Epithelial cell of esophagus (primary cell): ENCODE data around the gene S1PR1.

Source experiments
- DNase-seq: peaks from one replicate; pipeline ENCODE4 v3.0.0; 2010; ENCODE audit warnings: low read depth
- H3K4me3 ChIP-seq: 2 replicates; pipeline ENCODE4 v1.5.1; 2011; ENCODE audit warnings: mild to moderate bottlenecking, low read length, control low read depth
- TF ChIP-seq, protein P1 (sequence below): IDR thresholded peaks from 2 replicates; pipeline ENCODE4 v1.5.1; 2011; ENCODE audit warnings: low read depth, mild to moderate bottlenecking, low read length, control low read depth, inconsistent platforms; ENCODE audit not compliant: insufficient read depth; ENCODE audit errors: missing control alignments

S1PR1 gene

DNA sequence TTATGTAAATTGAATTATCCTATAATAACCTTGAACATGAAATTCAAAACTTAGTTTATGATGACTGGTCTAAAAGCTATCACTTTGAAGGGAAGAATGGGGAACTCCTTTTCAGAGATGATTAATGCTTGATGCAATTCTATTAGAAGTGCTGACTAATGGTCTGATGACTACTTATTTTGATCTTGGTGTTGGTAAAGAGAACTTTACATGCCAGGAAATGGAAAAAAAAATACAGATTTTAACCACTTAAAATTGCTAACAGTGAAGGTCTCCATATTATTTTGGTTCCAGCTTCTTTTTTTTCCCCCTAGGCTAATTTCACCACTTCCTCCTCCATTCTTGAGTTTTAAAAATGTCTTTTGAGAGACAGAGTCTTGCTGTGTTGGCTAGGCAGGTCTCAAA is 22.9 kb downstream of the S1PR1 start:
- TF ChIP-seq, protein P1, sequence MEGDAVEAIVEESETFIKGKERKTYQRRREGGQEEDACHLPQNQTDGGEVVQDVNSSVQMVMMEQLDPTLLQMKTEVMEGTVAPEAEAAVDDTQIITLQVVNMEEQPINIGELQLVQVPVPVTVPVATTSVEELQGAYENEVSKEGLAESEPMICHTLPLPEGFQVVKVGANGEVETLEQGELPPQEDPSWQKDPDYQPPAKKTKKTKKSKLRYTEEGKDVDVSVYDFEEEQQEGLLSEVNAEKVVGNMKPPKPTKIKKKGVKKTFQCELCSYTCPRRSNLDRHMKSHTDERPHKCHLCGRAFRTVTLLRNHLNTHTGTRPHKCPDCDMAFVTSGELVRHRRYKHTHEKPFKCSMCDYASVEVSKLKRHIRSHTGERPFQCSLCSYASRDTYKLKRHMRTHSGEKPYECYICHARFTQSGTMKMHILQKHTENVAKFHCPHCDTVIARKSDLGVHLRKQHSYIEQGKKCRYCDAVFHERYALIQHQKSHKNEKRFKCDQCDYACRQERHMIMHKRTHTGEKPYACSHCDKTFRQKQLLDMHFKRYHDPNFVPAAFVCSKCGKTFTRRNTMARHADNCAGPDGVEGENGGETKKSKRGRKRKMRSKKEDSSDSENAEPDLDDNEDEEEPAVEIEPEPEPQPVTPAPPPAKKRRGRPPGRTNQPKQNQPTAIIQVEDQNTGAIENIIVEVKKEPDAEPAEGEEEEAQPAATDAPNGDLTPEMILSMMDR = no peak
- DNase-seq = peak; percentile 86
- no peak overlapping the region for H3K4me3 ChIP-seq

DNA sequence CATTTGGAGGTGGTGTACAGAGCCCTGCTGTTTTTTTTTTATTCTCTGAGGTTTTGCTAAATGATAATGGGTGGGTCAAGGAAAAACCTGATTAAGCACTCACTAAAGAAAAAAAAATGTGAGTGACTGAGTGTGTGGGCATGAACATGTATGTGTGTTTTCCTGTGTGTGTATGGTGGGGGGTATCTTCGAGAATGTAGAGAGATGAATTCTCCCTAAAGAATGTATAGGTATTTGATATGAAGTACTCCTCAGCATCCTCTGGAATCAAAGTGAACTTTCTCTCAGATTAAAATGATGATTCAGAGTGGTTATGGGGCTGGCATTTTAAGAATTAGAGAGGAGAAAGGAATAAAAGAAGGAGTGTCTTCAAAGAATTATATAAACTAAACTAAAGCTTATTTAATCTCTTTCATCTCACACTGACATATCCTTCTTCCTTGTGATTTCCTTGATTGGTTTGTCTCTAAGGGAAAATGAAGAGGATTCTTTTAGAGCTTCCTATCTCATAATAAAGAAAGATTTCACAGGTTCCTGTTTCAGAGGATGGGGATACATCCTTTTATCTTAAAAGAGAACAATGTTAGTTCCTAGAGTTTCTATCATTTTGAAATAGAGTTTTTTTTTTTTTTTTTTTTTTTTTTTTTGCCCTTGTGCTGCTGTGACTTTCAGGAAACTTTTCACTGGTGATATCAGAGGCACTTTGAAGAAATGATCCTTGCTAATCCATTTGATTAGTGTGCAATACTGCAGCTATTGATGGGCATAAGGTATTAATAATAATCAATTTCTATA is 23.9 kb downstream of the S1PR1 start:
- TF ChIP-seq, protein P1 = no peak
- no peak overlapping the region for H3K4me3 ChIP-seq
- peak; percentile 32 for DNase-seq

DNA sequence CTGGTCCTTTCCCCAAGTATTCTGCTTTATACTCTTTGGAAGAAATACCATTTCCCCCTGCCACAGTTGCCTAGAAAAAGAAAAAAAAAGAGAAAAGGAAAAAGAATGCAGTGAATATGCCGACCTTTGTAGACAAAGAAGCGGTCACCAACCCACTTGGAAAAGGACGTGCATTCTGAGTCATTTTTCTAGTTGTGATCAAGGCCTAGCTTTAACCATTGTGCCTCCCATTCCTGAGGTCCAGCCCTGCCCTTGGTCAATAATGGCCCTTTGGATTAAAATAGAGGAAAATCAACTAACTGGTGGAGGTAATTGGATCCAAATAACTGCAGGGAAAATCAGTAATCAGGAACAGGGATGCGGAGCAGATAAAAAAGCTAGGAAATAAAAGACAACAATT is 24.8 kb downstream of the S1PR1 start:
- no peak overlapping the region for H3K4me3 ChIP-seq
- DNase-seq = no peak
- TF ChIP-seq, protein P1 = no peak

DNA sequence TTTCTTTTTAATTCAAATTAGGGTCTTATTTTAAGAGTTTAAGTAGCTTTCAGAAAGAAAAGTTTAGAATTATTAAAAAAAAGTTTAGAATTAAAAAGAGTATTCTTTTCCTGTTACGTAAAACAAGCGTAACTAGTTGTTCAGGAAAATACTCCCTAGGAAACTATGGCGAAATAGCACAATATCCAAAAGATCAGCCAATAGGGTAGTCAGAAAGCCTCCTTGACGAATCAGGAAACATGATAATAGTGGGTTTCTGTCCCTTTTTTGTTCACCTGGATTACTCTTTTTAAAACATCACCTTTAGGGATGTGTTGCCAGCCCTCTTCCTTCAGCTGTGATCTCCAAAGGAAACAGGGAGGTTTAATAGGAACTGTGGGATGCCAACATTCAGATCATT is 25.2 kb downstream of the S1PR1 start:
- no peak overlapping the region for H3K4me3 ChIP-seq
- TF ChIP-seq, protein P1 = no peak
- DNase-seq = peak; percentile 59

DNA sequence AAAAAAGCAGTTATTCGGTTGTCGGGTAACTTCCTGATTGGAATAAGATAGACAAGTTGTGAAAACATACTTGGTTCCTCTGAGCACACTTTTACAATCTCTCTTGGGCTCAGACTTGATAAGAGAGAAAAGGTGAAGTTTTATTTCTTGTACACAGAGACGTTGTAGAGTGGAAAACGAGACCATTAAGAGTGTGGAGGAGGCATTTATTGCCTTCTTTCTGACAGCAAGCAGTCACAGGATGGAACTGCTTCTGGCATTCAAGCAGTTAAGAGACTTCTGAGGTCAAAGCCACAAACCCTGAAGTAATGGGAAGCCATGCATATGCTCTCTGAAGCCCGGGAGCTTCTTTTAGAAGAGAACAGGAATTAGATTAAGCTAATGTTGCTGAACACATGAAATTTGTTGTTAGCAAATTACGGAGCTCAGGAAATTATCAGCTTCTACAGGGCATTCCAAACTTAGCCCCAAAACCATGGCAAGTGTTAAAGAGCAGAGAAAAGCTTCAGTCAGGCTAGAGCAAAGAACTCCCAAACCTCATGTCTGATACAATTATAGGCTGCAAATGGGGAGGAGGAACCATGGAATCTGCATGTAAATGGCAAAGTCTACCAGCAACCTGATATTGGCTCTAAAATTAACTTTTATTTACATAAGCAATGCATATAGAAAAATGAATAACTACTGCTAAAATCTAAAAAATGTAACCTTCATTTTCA is 26.0 kb downstream of the S1PR1 start:
- DNase-seq = no peak
- TF ChIP-seq, protein P1 = no peak
- H3K4me3 ChIP-seq = no peak overlapping the region

DNA sequence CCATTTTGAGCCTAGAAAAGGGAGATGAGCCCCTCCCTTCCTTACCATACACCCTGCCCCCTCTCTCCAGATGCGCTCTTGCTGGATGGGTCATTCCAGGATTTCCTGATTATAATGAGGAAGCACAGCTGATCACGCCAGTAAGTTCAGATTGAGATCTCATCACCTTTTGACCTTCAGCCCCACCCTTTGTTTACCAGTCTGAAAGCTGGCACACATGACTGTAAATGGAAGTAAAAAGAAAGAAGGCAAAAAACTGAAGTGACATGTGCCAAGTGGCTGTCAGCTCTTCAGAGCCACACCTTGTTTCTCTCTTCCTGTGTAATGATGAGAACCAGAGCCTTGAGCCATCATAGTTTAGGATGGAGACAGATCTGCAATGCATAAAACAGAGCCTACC is 27.9 kb downstream of the S1PR1 start:
- DNase-seq = peak; percentile 33
- TF ChIP-seq, protein P1 = no peak
- no peak overlapping the region for H3K4me3 ChIP-seq
